Measurements from ENCODE around the gene UGP2. TPM values are rescaled to one million over a fixed set of nuclear protein-coding genes. Genes with fewer than 3 reads are reported as not detected.
"Not testable (repeated sequence)": the region's sequence is repeated elsewhere in the genome, so short reads cannot be mapped to it uniquely, and the experiment has no call there.

The UGP2 gene
- total RNA-seq, 2 donors from 2014 or later: 57.3 to 68.6 TPM

- no peak for TF ChIP-seq CTCF (IDR thresholded peaks at IDR 0.05)
- no peak for TF ChIP-seq POLR2A (IDR thresholded peaks at IDR 0.05)
- no peak for TF ChIP-seq POLR2AphosphoS5 (IDR thresholded peaks at IDR 0.05)
Measured at GRCh38 chr2:63805412-63805811, 36.3 kb upstream of the UGP2 start.

GRCh38 chr2:63808036-63808435 is 33.7 kb upstream of the UGP2 start:
- H3K4me1 ChIP-seq (replicated peaks); H3K27me3 ChIP-seq (replicated peaks; ENCODE audit: insufficient read depth); H3K9me3 ChIP-seq; intact Hi-C loops (cut with DNase I); H3K36me3 ChIP-seq; H3K4me3 ChIP-seq; H3K27ac ChIP-seq; DNase-seq (ENCODE audit: low spot score): not testable (repeated sequence)
- 96% methylated on average over 5 of the region's 6 CpGs for WGBS

More at GRCh38 chr2:63805412-63805811, 36.3 kb upstream of the UGP2 start:
- H3K27ac ChIP-seq: no peak overlapping the region
- DNase-seq (ENCODE audit: low spot score): no peak
- H3K36me3 ChIP-seq: no peaks in the 10 kb centered on the region
- H3K4me3 ChIP-seq: no peak overlapping the region
- H3K4me1 ChIP-seq (replicated peaks): no peaks in the 10 kb centered on the region
- intact Hi-C loops (cut with DNase I): no loop called here
- H3K27me3 ChIP-seq (replicated peaks; ENCODE audit: insufficient read depth): no peaks in the 10 kb centered on the region
- H3K9me3 ChIP-seq: no peaks in the 10 kb centered on the region

GRCh38 chr2:63808911-63809310 is 32.8 kb upstream of the UGP2 start:
- H3K4me1 ChIP-seq (replicated peaks); H3K9me3 ChIP-seq; H3K27me3 ChIP-seq (replicated peaks; ENCODE audit: insufficient read depth); H3K36me3 ChIP-seq; H3K4me3 ChIP-seq; H3K27ac ChIP-seq; DNase-seq (ENCODE audit: low spot score); intact Hi-C loops (cut with DNase I): not testable (repeated sequence)
- 99% methylated on average over 23 of the region's 29 CpGs for WGBS

GRCh38 chr2:63811063-63811462 is 30.6 kb upstream of the UGP2 start:
- WGBS: 74% methylated on average over 3 of the region's 3 CpGs

GRCh38 chr2:63811870-63812269 is 29.8 kb upstream of the UGP2 start:
- 93% methylated on average over 7 of the region's 7 CpGs for WGBS

More at GRCh38 chr2:63811063-63811462, 30.6 kb upstream of the UGP2 start:
- H3K27ac ChIP-seq: no peak overlapping the region
- no peaks in the 10 kb centered on the region for H3K4me1 ChIP-seq (replicated peaks)
- H3K36me3 ChIP-seq: no peaks in the 10 kb centered on the region
- TF ChIP-seq CTCF (IDR thresholded peaks at IDR 0.05) (no peak), POLR2A (IDR thresholded peaks at IDR 0.05) (no peak), POLR2AphosphoS5 (IDR thresholded peaks at IDR 0.05) (no peak)
- no peak overlapping the region for H3K4me3 ChIP-seq
- intact Hi-C loops (cut with DNase I): no loop called here
- no peaks in the 10 kb centered on the region for H3K27me3 ChIP-seq (replicated peaks; ENCODE audit: insufficient read depth)
- no peak for DNase-seq (ENCODE audit: low spot score)
- no peaks in the 10 kb centered on the region for H3K9me3 ChIP-seq

GRCh38 chr2:63814114-63814513 is 27.6 kb upstream of the UGP2 start:
- Histone ChIP-seq H3K4me1 (replicated peaks) (no peaks in the 10 kb centered on the region), H3K27me3 (replicated peaks; ENCODE audit: insufficient read depth) (no peaks in the 10 kb centered on the region), H3K9me3 (no peaks in the 10 kb centered on the region), H3K4me3 (no peak overlapping the region), H3K27ac (no peak overlapping the region), H3K36me3 (no peaks in the 10 kb centered on the region)
- 76% methylated on average over 1 of the region's 1 CpG for WGBS
- DNase-seq (ENCODE audit: low spot score): no peak
- intact Hi-C loops (cut with DNase I): no loop called here
- TF ChIP-seq POLR2A (IDR thresholded peaks at IDR 0.05): no peak
- no peak for TF ChIP-seq POLR2AphosphoS5 (IDR thresholded peaks at IDR 0.05)
- TF ChIP-seq CTCF (IDR thresholded peaks at IDR 0.05): no peak

More at GRCh38 chr2:63811870-63812269, 29.8 kb upstream of the UGP2 start:
- DNase-seq (ENCODE audit: low spot score); H3K36me3 ChIP-seq; H3K27me3 ChIP-seq (replicated peaks; ENCODE audit: insufficient read depth); H3K9me3 ChIP-seq; H3K27ac ChIP-seq; H3K4me3 ChIP-seq; H3K4me1 ChIP-seq (replicated peaks); intact Hi-C loops (cut with DNase I): not testable (repeated sequence)
